ENCODE data around the gene MAPK11. TPM values are rescaled to one million over a fixed set of nuclear protein-coding genes. Genes with fewer than 3 reads are reported as not detected.
A peak's percentile ranks its signal among the peaks of the same experiment; 100 is the strongest.

Gene MAPK11
- 0.49 and 0.63 TPM in 2 replicates for total RNA-seq
- polyA plus RNA-seq, result 0.12 TPM in 1 of 2 replicates, not detected in the other

DNA sequence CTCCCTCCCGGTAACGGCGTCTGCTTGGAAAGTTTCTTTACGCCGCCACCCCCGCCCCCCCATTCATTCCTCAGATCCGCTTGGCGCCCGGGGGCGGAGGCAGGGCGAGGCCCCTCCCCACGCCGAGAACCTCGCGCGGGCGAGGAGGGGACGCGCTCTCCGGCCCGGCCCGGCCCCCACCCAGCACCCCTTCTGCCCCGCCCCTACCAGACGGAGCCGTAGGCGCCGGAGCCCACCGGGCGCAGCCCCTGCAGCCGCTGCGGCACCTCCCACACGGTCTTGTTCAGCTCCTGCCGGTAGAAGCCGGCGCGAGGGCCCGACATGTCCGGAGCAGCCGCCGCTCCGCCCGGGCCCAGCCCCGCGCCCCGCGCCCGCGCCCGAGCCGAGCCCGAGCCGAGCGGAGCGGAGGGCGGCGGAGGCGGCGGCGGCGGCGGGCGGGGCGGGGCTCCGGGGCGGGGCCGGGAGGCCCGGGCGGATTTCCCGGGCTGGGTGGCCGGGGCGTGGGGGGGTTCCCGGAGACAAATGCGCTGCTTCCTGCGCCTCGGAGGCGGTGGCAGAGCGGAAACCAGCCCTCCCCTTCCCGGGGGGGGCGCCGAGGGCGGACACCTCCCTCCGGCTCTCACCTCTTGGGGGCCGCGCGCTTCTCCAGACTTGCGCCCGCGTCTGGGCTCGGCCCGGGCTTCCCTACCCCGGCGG is at the start of gene MAPK11:
MAPK11 (minus strand) TSS at position 411 of the 696 bp plus-strand sequence; CDS start at position 323, 88 bp downstream.
- Histone ChIP-seq H3K27ac (no peak within 1 kb of the TSS), H3K9me3 (ENCODE audit: low read depth) (no peaks in the 10 kb centered on the region), H3K4me3 (peak within 1 kb of the TSS; percentile 20), H3K36me3 (no peaks in the 10 kb centered on the region), H3K4me1 (ENCODE audit: low read depth) (peaks cover 9% of the 10 kb centered on the region), H3K27me3 (peaks cover 75% of the 10 kb centered on the region)
- TF ChIP-seq, protein P1, sequence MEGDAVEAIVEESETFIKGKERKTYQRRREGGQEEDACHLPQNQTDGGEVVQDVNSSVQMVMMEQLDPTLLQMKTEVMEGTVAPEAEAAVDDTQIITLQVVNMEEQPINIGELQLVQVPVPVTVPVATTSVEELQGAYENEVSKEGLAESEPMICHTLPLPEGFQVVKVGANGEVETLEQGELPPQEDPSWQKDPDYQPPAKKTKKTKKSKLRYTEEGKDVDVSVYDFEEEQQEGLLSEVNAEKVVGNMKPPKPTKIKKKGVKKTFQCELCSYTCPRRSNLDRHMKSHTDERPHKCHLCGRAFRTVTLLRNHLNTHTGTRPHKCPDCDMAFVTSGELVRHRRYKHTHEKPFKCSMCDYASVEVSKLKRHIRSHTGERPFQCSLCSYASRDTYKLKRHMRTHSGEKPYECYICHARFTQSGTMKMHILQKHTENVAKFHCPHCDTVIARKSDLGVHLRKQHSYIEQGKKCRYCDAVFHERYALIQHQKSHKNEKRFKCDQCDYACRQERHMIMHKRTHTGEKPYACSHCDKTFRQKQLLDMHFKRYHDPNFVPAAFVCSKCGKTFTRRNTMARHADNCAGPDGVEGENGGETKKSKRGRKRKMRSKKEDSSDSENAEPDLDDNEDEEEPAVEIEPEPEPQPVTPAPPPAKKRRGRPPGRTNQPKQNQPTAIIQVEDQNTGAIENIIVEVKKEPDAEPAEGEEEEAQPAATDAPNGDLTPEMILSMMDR (IDR thresholded peaks at IDR 0.05; ENCODE audit: low read depth, low read length), result no peak
- peak; percentile 36 to 63 for DNase-seq (ENCODE audit: low read depth in 1 of 2, low spot score in 1 of 2)

GRCh38 chr22:50319503-50319951 is 49.3 kb upstream of the MAPK11 start:
- Histone ChIP-seq H3K4me1 (ENCODE audit: low read depth) (peaks cover 6% of the 10 kb centered on the region), H3K36me3 (no peaks in the 10 kb centered on the region), H3K4me3 (no peak overlapping the region), H3K27me3 (no peaks in the 10 kb centered on the region), H3K9me3 (ENCODE audit: low read depth) (no peaks in the 10 kb centered on the region), H3K27ac (no peak overlapping the region)
- no peak for DNase-seq (ENCODE audit: low read depth in 1 of 2, low spot score in 1 of 2)
- TF ChIP-seq, protein P1 (IDR thresholded peaks at IDR 0.05; ENCODE audit: low read depth, low read length), result no peak

DNA sequence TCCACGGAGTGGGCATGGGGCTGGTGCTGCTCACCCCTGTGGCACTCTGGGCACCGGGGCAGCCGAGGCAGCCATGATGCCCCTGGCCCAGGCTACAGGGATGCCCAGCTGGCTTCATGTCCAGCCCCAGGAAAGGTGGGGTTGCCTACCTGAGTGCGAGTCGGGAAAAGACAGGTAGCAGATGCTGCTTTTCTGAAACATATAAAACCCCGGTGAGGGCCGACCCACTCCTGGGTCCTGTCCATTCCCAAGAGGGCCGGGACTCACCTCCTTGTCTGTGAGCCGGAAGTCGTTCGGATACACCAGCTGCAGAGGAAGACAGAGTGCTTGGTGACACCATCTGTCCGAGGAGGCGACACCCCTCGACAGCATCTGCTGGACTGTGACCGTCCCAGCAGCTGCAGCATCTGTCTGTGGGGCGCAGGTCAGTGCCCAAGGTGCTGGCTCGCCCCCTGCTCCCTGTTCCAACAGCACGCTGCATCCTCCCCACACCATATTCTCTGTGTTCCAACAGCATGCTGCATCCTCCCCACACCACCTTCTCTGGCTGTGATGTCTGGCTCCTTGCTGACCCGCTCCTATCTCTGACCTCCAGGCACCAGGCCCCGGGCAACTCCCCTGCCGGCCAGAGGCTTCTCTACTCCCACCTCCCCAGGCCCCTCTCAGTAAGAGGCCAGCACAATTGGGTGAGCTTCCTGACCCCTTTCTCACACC is 48.7 kb upstream of the MAPK11 start:
- H3K36me3 ChIP-seq, result no peaks in the 10 kb centered on the region
- H3K4me3 ChIP-seq, result no peak overlapping the region
- H3K27ac ChIP-seq, result no peak overlapping the region
- peaks cover 10% of the 10 kb centered on the region for H3K4me1 ChIP-seq (ENCODE audit: low read depth)
- no peaks in the 10 kb centered on the region for H3K9me3 ChIP-seq (ENCODE audit: low read depth)
- no peak for DNase-seq (ENCODE audit: low read depth in 1 of 2, low spot score in 1 of 2)
- no peaks in the 10 kb centered on the region for H3K27me3 ChIP-seq
- TF ChIP-seq, protein P1 (IDR thresholded peaks at IDR 0.05; ENCODE audit: low read depth, low read length), result no peak

GRCh38 chr22:50318356-50318697 is 48.1 kb upstream of the MAPK11 start:
- Histone ChIP-seq H3K4me1 (ENCODE audit: low read depth) (peaks cover 10% of the 10 kb centered on the region), H3K36me3 (no peaks in the 10 kb centered on the region), H3K4me3 (no peak overlapping the region), H3K9me3 (ENCODE audit: low read depth) (no peaks in the 10 kb centered on the region), H3K27me3 (no peaks in the 10 kb centered on the region), H3K27ac (no peak overlapping the region)
- DNase-seq (ENCODE audit: low read depth in 1 of 2, low spot score in 1 of 2), result no peak
- TF ChIP-seq, protein P1 (IDR thresholded peaks at IDR 0.05; ENCODE audit: low read depth, low read length), result no peak

GRCh38 chr22:50317674-50318073 is 47.5 kb upstream of the MAPK11 start:
- TF ChIP-seq, protein P1 (IDR thresholded peaks at IDR 0.05; ENCODE audit: low read depth, low read length), result no peak
- Histone ChIP-seq H3K27me3 (no peaks in the 10 kb centered on the region), H3K27ac (no peak overlapping the region), H3K36me3 (no peaks in the 10 kb centered on the region), H3K9me3 (ENCODE audit: low read depth) (no peaks in the 10 kb centered on the region), H3K4me3 (no peak overlapping the region), H3K4me1 (ENCODE audit: low read depth) (peaks cover 10% of the 10 kb centered on the region)
- no peak for DNase-seq (ENCODE audit: low read depth in 1 of 2, low spot score in 1 of 2)

Measured in cardiac muscle cell (in vitro differentiated cells and primary cell).